OCI-LY7 (cell line): ENCODE measurements around the gene METTL4.

Source experiments
- EZH2phosphoT487 ChIP-seq: fragments of 200-600 bp; sonication (generic); IDR thresholded peaks from 2 replicates; pipeline ENCODE4 v1.6.1; 2018; ENCODE audit warnings: low read depth, borderline replicate concordance, mild to moderate bottlenecking, mixed run types, antibody characterized with exemption, low read length, moderate library complexity, mixed read lengths
- TF ChIP-seq, protein P1 (sequence below): fragments of 200-600 bp; sonication (generic); conservative IDR thresholded peaks from 2 replicates; pipeline ENCODE4 v1.5.1; 2014; ENCODE audit warnings: mild to moderate bottlenecking, antibody characterized with exemption, low read length, moderate library complexity, mixed read lengths

- TF ChIP-seq, protein P1, sequence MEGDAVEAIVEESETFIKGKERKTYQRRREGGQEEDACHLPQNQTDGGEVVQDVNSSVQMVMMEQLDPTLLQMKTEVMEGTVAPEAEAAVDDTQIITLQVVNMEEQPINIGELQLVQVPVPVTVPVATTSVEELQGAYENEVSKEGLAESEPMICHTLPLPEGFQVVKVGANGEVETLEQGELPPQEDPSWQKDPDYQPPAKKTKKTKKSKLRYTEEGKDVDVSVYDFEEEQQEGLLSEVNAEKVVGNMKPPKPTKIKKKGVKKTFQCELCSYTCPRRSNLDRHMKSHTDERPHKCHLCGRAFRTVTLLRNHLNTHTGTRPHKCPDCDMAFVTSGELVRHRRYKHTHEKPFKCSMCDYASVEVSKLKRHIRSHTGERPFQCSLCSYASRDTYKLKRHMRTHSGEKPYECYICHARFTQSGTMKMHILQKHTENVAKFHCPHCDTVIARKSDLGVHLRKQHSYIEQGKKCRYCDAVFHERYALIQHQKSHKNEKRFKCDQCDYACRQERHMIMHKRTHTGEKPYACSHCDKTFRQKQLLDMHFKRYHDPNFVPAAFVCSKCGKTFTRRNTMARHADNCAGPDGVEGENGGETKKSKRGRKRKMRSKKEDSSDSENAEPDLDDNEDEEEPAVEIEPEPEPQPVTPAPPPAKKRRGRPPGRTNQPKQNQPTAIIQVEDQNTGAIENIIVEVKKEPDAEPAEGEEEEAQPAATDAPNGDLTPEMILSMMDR = no peak
- TF ChIP-seq EZH2phosphoT487 = no peak
Observed at GRCh38 chr18:2510416-2510815, 60.9 kb downstream of the METTL4 start.
